HG02759 (cell line): ENCODE measurements around the gene PCDHGA4.
A peak's percentile ranks its signal among the peaks of the same experiment; 100 is the strongest.
"Not testable (repeated sequence)": the region's sequence is repeated elsewhere in the genome, so short reads cannot be mapped to it uniquely, and the experiment has no call there.

Experiments used
- ATAC-seq: cut with Tn5 transposase; IDR thresholded peaks from one replicate; pipeline ENCODE4 v1.9.1; 2021; ENCODE audit warnings: mild to moderate bottlenecking, moderate library complexity; ENCODE audit not compliant: unreplicated experiment

PCDHGA4 gene

GRCh38 chr5:141346017-141346416, 8.8 kb upstream of the PCDHGA4 start:
- ATAC-seq: not testable (repeated sequence)

- no peak for ATAC-seq
These were observed 4.8 kb upstream of the PCDHGA4 start, which contains the start of gene PCDHGB1 for GRCh38 chr5:141349917-141350619. Gene PCDHGB1 (plus strand): TSS chr5:141350099. CDS start chr5:141350261, 162 bp downstream.

- no peak for ATAC-seq
These were observed 3.2 kb upstream of the PCDHGA4 start for GRCh38 chr5:141351591-141351990.

- no peak for ATAC-seq
These were observed 820 bp downstream of the PCDHGA4 start for GRCh38 chr5:141355641-141356040.

- no peak for ATAC-seq
These were observed 1.3 kb downstream of the PCDHGA4 start for GRCh38 chr5:141356133-141356532.

- no peak for ATAC-seq
These were observed 2.1 kb downstream of the PCDHGA4 start for GRCh38 chr5:141356950-141357349.

- peak; percentile 78 for ATAC-seq
These were observed 5.1 kb downstream of the PCDHGA4 start, which contains the start of gene PCDHGB2 for GRCh38 chr5:141359790-141360426. Gene PCDHGB2 (plus strand): TSS chr5:141359994. CDS start chr5:141360136, 142 bp downstream.

- no peak for ATAC-seq
These were observed 5.9 kb downstream of the PCDHGA4 start for GRCh38 chr5:141360685-141361084.

GRCh38 chr5:141362719-141363118, 7.9 kb downstream of the PCDHGA4 start:
- no peak for ATAC-seq

- ATAC-seq: no peak
These were observed 9.3 kb downstream of the PCDHGA4 start, which contains the start of gene PCDHGA5 for GRCh38 chr5:141363952-141364660. Gene PCDHGA5 (plus strand): TSS chr5:141364162. CDS start chr5:141364331, 169 bp downstream.

GRCh38 chr5:141366016-141366896, 11.4 kb downstream of the PCDHGA4 start:
- no peak for ATAC-seq

GRCh38 chr5:141369994-141370848, 15.4 kb downstream of the PCDHGA4 start, which contains the start of gene PCDHGB3:
Gene PCDHGB3 (plus strand): TSS chr5:141370242. CDS start chr5:141370395, 153 bp downstream.
- ATAC-seq: peak; percentile 95

GRCh38 chr5:141371572-141372475, 17.0 kb downstream of the PCDHGA4 start:
- ATAC-seq: no peak

GRCh38 chr5:141373673-141374317, 19.0 kb downstream of the PCDHGA4 start, which contains the start of gene PCDHGA6:
Gene PCDHGA6 (plus strand): TSS chr5:141373891. CDS start chr5:141374084, 193 bp downstream.
- no peak for ATAC-seq

GRCh38 chr5:141374627-141375026, 19.8 kb downstream of the PCDHGA4 start:
- no peak for ATAC-seq

- ATAC-seq: not testable (repeated sequence)
These were observed 20.8 kb downstream of the PCDHGA4 start for GRCh38 chr5:141375444-141376155.
